ENCODE results near the gene XYLB.

GRCh38 chr3:38376098-38376816 is 29.7 kb downstream of the XYLB start:
- TF ChIP-seq, protein P1, sequence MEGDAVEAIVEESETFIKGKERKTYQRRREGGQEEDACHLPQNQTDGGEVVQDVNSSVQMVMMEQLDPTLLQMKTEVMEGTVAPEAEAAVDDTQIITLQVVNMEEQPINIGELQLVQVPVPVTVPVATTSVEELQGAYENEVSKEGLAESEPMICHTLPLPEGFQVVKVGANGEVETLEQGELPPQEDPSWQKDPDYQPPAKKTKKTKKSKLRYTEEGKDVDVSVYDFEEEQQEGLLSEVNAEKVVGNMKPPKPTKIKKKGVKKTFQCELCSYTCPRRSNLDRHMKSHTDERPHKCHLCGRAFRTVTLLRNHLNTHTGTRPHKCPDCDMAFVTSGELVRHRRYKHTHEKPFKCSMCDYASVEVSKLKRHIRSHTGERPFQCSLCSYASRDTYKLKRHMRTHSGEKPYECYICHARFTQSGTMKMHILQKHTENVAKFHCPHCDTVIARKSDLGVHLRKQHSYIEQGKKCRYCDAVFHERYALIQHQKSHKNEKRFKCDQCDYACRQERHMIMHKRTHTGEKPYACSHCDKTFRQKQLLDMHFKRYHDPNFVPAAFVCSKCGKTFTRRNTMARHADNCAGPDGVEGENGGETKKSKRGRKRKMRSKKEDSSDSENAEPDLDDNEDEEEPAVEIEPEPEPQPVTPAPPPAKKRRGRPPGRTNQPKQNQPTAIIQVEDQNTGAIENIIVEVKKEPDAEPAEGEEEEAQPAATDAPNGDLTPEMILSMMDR (IDR thresholded peaks at IDR 0.05 in 2 of 3, conservative IDR thresholded peaks at IDR 0.05 in 1 of 3; ENCODE audit: borderline replicate concordance in 1 of 3, insufficient read depth in 1 of 3, low read depth in 2 of 3, low read length in 2 of 3), result no peak
- TF ChIP-seq POLR2AphosphoS5 (IDR thresholded peaks at IDR 0.05; ENCODE audit: low read depth, low read length), result no peak
